HG03432 (cell line): ENCODE data around the gene GDPD3.

Experiments
- ATAC-seq: cut with Tn5 transposase; IDR thresholded peaks from one replicate; pipeline ENCODE4 v1.9.1; 2021; ENCODE audit warnings: mild to moderate bottlenecking, moderate library complexity; ENCODE audit not compliant: unreplicated experiment

Gene GDPD3, protein sequence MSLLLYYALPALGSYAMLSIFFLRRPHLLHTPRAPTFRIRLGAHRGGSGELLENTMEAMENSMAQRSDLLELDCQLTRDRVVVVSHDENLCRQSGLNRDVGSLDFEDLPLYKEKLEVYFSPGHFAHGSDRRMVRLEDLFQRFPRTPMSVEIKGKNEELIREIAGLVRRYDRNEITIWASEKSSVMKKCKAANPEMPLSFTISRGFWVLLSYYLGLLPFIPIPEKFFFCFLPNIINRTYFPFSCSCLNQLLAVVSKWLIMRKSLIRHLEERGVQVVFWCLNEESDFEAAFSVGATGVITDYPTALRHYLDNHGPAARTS

DNA sequence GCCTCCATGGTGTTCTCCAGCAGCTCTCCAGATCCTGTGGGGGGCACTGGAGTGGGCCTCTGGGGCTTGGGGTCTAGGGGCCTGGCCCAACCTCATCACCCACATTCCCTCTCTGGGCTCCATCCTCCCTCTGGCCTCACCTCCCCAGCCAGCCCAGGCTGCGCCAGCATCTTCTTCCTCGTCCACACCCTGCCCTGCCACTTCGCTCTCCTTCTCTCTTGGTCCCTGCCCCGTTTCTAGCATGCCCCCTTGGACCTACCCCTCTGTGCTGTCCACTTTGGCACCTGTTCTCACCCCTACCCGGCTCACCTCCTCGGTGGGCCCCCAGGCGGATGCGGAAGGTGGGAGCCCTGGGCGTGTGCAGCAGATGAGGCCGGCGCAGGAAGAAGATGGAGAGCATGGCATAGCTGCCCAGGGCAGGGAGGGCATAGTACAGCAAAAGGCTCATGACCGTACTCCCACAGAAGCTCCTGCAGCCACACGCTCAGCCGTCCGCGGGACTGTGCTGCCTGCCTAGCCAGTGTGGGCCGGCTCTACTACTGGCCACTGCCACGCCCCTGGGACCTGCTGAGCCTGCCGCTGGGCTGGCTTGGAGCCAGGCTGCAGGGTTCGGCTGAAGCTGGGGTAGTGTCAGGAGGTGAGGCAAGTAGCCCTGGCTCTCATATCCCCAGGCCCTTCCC, at the start of gene GDPD3:
Gene GDPD3 (minus strand): TSS at position 507 of the 680 bp plus-strand sequence. CDS start 59 bp downstream, at position 448.
- ATAC-seq: no peak

DNA sequence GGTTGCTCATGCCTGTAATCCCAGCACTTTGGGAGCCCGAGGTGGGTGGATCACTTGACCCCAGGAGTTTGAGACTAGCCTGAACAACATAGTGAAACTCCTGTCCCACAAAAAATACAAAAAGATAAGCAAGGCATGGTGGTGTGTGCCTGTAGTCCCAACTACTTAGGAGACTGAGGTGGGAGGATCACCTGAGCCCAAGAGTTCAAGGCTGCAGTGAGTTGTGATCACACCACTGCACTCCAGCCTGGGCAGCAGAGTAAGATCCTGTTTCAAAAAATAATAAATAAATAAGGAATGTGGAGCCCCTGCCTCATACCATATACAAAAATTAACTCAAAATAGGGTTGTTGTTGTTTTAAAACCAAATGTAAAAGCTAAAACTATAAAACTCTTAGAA, 43.9 kb upstream of the GDPD3 start:
- ATAC-seq: no peak

DNA sequence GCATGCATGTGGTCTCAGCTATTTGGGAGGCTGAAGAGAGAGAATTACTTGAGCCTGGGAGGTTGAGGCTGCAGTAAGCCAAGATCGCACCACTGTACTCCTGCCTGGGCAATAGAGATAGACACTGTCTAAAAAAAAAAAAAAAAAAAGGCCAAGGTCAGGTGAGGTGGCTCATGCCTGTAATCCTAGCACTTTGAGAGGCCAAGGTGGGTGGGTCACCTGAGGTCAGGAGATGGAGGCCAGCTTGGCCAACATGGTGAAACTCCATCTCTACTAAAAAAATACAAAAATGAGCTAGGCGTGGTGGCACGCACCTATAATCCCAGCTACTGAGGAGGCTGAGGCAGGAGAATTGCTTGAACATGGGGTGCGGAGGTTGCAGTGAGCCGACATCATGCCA, 41.9 kb upstream of the GDPD3 start:
- no peak for ATAC-seq

DNA sequence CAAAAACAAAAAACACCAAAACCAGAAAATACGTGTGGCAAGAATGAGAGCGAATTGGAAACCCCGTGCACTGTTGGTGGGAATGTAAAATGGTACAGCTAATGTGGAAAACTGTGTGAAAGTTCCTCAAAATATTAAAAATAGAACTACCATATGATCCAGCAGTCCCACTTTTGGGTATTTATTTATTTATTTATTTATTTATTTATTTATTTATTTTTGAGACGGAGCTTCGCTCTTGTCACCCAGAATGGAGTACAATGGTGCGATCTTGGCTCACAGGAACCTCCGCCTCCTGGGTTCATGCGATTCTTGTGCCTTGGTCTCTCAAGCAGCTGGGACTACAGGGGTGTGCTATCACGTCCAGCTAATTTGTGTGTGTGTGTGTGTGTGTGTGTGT, 39.2 kb upstream of the GDPD3 start:
- ATAC-seq: no peak

DNA sequence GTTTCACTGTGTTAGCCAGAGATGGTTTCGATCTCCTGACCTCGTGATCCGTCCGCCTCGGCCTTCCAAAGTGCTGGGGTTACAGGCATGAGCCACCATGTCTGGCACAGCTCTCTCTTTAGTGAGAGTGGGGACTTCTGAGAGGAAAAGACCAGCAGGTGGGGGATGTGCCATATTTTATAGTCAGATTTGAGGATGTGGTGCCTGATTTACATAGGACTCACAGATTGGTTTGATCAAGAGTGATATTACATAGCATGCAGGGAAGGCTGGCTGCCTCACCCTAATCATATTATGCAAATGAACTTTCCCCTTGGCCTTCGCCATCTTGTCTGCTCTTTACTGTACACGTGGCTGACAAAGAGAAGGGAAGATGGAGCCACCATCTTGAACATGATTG, 37.8 kb upstream of the GDPD3 start:
- no peak for ATAC-seq

DNA sequence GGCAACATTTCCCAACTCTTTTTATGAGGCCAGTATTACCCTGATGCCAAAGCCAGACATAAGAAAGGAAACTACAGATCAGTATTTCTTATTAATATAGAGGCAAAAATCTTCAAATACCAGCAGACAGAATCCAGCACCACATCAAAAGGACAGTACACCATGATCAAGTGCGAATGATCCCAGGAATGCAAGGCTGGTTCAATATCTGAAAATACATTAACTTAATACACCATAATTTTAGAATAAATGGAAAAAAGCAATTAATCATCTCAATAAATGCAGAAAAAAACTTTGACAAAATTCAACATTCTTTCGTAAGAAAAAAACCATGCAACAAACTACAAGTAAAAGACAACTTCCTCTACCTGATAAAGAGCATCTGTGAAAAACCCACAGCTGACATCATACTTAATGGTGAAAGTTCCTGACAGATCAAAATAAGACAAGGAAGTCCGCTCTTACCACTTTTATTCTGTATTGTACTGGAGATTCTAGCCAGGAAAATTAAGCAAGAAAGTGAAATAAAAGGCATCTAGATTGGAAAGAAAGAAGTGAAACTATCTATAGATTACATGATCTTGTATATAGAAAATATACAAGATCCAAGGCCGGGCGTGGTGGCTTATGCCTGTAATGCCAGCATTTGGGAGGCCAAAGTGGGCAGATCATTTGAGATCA, 36.1 kb upstream of the GDPD3 start:
- no peak for ATAC-seq

DNA sequence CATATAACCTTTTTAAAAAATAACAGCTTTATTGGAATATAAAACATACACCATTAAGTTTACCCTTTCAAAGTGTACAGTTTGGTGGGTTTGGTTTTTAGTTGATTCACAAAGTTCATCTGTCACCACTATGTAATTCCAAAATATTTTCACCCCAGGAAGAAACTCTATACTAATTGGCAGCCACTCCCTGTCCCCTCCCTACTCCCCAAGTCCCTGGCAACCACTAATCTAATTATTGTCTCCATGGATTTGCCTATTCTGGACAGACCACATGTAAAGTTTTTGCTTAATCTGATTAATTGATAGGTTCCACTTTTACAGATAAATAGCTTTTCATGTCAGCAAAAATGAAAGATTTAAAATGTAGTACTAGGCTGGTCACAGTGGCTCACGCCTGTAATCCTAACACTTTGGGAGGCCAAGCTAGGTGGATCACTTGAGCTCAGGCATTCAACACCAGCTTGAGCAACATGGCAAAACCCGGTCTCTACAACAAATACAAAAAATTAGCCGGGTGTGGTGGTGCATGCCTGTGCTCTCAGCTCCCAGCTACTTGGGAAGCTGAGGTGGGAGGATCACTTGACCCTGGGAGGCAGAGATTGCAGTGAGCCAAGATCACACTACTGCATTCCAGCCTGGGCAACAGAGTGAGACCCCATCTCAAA, 34.6 kb upstream of the GDPD3 start:
- ATAC-seq: no peak

DNA sequence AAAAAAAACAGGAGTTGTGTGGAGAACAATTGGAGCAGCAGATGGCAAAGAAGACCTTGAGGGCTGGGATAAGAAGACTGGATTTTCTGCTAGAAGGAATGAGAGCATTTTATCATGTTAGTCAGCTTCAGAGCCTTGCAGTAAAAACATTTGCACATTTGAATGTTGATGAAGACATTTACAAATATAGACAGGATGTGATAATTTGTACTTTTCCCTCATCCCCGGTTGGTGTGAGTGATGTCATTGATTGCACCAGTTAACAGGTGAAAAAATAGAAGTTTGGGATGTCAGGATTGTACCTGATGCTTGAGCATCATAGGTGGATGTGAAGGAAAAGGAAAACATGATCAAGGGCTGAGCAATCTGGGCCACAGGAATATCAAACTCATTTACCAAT, 32.3 kb upstream of the GDPD3 start:
- no peak for ATAC-seq

DNA sequence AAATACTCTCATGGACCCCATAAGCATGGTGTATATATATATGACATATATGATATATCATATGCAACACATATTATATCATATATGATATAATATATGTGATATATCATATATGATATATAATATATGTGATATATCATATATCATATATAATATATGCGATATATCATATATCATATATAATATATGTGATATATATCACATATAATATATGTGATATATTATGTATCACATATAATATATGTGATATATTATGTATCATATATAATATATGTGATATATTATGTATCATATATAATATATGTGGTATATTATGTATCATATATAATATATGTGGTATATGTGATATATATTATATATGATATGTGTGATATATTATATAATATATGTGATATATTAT, 31.6 kb upstream of the GDPD3 start:
- no peak for ATAC-seq

DNA sequence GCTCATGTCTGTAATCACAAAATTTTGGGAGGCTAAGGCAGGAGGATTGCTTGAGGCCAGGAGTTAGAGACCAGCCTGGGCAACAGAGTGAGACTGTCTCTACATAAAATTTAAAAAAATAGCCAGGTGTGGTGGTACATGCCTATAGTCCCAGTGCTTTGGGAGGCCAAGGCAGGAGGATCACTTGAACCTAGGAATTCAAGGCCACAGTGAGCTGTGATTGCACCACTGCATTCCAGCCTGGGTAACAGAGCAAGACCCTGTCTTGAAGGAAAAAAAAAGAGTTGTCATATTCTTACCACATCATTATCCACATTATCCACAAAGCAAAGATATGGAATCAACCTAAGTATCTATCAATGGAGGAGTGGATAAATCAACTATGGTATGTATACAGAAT, 30.7 kb upstream of the GDPD3 start:
- no peak for ATAC-seq

DNA sequence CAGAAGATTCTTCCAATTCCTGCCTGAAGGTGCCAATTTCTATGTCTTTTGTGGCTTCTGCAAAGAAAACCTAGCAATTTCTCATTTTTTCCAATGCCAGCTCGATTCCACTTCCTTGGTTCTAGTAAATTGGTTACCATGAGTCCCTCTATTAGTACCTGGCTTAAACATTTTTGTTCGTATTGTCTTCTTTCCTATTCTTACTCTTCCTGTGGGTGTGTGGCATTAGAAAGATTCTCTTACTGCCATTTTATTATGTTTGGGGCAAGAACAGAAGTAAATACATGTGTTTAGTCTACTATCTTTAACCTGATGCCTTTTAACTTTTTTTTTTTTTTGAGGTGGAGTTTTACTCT, 30.0 kb upstream of the GDPD3 start:
- ATAC-seq: no peak

DNA sequence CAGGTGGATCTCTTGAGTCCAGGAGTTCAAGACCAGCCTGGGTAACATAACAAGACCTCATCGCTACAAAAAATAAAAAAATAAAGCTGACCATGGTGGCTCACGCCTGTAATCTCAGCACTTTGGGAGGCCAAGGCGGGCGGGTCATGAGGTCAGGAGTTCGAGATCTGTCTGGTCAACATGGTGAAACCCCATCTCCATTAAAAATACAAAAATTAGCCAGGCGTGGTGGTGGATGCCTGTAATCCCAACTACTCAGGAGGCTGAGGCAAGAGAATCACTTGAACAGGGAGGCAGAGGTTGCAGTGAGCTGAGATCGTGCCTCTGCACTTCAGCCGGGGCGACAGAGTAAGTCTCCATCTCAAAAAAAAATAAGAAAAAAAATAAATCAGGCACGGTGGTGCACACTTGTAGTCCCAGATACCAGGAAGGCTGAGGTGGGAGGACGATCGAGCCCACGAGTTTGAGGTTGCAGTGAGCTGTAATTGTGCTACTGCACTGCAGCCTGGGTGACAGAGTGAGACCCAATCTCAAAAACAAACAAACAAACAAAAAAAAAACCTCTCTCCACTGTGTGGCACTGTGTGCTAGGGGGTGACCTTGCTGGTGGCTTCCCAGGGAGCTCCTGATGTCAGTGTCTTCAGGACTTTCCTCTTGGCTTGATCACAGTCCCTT, 29.5 kb upstream of the GDPD3 start:
- ATAC-seq: no peak

DNA sequence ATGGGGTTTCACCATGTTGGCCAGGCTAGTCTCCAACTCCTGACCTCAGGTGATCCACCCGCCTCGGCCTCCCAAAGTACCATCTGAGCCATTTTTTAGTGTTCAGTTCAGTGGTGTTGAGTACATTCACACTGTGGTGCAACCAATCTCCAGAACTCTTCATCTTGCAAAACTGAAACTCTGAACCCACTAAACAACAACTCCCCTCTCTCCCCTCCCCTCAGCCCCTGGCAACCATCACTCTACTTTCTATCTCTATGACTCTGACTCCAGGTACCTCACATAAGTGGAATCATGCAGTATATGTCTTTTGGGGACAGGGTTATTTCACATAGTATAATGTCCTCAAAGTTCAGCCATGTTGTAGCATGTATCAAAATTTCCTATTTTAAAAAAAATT, 28.4 kb upstream of the GDPD3 start:
- no peak for ATAC-seq

DNA sequence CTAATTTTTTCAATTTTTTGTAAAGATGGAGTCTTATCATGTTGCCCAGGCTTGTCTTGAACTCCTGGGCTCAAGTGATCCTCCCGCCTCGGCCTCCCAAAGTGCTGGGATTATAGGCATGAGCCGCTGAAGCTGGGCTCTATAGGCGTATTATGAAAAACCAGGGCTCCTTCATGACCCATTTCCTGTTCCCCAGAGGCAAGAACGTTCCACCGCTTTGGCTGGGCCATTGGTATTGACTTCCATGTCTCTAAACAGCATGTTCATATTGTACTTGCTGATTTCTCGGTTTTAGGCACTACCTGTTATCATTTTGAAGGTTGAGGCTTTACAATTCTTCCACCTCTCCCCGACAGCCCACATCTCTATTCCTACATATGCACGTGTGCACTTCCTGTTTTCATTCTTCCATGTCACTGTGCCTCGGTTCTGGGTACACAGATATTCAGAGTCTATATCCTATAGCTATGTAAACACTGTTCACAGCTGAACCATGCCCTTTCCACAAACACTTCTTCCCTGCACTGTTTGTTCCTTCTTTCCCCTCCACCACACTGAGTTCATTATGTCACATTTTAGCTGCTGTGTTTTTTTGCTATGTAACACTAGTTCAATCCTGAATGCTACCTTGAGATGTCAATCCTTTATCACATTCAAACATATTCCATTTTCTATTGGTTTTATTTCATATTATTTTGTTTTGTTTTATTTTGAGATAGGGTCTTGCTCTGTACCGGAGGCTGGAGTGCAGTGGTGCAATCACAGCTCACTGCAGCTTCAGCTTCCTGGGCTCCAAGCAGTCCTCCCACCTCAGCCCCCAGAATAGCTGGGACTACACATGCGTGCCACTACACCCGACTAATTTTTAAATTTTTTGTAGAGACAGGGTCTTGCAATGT, 26.5 kb upstream of the GDPD3 start:
- no peak for ATAC-seq

DNA sequence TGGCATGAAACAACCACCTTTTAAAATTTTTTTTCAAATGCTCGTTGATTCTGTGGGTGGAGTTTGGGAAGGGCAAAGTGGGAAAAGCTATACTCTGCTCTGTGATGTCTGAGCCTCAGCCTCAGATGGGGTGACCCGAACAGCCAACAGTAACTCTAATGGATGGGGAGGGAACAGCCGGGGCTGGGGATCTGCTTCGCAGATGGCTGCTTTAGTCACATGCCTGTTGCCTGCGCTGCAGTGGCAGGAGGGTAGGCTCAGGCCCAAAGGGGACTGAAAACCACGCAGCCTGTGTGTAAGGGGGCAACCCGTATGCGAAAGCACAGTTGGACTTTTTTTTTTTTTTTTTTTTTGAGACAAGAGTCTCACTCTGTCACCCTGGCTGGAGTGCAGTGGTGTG, 24.6 kb upstream of the GDPD3 start:
- no peak for ATAC-seq

DNA sequence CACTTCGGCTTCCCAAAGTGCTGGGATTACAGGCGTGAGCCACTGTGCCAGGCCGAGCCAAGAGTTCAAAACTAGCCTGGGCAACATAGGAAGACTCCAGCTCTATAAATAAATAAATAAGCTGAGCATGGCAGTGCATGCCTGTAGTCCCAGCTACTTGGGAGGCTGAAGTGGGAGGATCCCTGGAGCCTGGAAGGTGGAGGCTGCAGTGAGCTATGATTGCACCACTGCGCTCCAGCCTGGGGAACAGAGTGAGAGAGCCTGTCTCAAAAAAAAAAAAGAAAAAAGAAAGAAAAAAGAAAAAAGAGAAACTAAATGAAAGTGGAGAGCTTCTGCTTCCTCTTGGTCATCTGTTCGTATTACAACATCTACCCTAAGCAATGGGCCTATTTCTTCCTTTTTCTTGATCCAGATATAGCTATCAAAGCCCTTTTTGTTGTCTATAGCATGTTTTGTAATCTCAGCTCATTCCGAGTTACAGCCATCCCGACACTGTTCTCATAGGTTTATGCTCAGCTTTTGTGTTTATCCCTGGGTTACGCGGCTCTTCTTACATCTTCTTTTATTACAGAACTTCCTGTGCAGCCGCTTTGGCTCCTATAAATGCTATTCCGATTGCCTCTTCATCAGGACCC, 23.8 kb upstream of the GDPD3 start:
- ATAC-seq: no peak

DNA sequence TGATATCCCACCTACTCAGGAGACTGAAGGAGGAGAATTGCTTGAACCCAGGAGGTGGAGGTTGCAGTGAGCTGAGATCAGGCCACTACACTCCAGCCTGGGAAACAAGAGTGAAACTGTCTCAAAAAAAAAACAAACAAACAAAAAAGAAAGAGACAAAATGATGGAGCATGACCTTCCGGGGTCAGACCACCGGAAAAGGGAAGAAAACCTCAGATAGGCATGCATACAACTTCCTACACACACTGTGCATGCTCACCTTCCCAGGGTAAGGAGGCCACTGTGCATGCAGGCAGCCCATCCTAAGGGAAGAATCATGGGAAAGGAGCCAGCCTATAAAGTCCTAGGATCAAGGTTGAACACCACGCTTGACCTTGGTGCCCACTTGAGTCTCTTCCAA, 19.3 kb upstream of the GDPD3 start:
- no peak for ATAC-seq

DNA sequence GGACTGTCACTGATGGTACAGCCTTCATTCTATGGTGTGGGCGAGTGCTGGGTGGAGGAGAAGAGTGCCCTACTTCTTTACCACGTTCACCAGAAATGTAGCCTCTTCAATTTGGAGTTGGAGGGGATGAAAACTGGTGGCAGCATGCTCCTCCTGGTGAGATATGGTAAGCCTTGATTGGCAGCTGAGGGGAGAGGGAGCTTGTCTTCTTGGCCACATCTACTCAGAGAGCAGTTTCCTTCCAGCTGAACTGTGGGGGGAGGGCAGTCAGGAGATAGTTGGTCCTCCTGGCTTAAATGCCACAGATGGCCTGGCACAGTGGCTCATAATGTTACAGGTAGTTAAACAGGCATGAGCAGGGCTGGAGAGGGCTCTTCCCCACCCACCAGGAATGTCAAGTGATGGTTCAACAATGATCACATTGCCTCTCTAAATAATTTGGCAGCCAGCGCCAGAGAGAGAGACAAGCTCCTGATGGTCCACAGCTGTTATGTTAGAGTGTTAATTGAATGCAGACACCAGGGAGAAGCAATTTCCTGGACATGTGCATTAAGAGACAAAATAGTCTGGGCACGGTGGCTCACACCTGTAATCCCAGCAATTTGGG, 18.6 kb upstream of the GDPD3 start:
- ATAC-seq: no peak

DNA sequence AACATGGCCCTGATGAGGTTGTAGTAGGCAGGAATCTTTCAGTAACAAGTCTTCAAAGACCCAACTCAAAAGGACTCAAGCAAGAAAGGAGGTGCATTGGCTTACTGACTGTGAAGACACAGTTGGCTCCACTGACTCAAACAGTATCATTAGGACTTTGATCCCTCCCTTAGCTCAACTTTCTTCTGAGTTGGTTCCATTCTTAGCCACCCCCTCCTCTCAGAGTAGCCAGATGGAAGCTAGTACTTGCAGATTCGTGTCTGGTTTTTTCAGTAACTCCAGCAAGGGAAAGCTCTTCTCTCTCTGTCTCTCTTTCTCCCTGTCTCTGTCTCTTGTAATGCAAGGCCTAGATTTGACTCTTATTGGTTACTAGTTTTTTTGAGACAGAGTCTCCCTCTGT, 14.7 kb upstream of the GDPD3 start:
- ATAC-seq: no peak
